Breast epithelium (tissue), 3 donors: ENCODE data around the gene SUN3.

Experiments used
- CTCF ChIP-seq, 3 donors: fragments of 450-650 bp; IDR thresholded peaks; one replicate each; pipeline ENCODE4 v1.5.1; 2016 to 2017; ENCODE audit warnings: antibody characterized with exemption in 3 of 3, mild to moderate bottlenecking in 3 of 3, moderate library complexity in 3 of 3
- POLR2A ChIP-seq: fragments of 450-650 bp; IDR thresholded peaks from one replicate; pipeline ENCODE4 v1.6.1; 2016; ENCODE audit warnings: antibody characterized with exemption, mild to moderate bottlenecking, moderate library complexity
- POLR2AphosphoS5 ChIP-seq, 3 donors: sonication (generic); formaldehyde crosslinking; IDR thresholded peaks; one replicate each; pipeline ENCODE4 v1.6.1; 2017; ENCODE audit warnings: antibody characterized with exemption in 3 of 3

GRCh38 chr7:47952224-47952623, 76.7 kb downstream of the SUN3 start:
- TF ChIP-seq CTCF (IDR thresholded peaks at IDR 0.05) (no peak), POLR2AphosphoS5 (IDR thresholded peaks at IDR 0.05) (no peak), POLR2A (no peak)
